ENCODE measurements around the gene C7orf25.
"Not testable (repeated sequence)": the region's sequence is repeated elsewhere in the genome, so short reads cannot be mapped to it uniquely, and the experiment has no call there.

C7orf25 gene

DNA sequence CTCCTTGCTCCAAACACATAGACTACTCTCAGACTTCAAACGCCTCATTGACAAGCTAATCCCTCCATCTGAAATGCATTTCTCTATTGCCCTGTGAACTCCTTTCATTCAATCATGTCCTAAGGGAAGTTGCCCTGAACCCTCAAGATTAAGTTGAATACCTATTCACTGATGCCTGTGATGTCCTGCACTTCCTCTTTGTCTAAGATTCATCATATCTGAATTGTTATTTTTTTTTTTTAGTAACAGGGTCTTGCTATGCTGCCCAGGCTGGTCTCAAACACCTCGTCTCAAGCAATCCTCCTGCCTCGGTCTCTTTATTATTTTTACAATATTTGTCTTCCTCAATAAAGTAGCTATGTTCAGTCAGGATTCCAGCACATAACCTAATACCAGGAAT, 16.9 kb upstream of the C7orf25 start:
- DNase-seq: no peak

DNA sequence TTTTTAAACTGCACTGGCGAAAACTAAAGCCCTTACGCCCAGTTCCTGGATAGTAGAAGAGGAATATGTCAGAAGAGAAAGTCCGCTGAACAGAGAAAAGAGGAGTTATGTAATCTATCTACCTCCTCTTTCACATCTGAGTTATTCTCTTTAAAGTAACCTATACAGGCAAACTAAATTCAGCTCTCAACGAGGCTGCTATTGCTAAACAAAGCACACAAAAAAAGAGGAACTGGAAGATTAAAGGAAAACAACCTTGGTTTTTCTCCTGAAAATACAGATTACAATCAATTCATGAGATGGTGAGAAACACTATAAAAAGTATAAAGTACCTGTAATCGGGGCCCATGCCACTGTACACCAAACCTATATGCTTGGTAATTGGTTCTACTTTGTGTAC, 14.3 kb upstream of the C7orf25 start:
- no peak for DNase-seq

DNA sequence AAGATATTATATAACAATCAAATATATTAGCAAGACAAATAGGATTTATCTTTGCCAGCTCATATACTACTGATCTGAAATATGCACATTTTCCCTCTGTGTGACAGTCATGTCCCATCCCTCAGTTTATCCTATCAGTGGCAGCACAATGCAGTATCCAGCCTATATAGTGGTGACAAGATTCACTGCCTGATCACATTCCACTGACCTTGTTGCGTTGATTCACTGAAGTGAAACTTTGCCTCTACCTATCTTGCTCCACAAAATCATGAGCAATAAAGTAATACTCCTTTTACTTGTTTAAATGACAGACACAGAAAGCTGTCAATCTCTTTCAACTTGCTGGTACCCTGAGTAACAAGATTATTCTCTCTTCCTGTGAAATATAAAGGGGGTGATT, 13.8 kb upstream of the C7orf25 start:
- no peak for DNase-seq

GRCh38 chr7:42924223-42924838, 12.5 kb upstream of the C7orf25 start:
- DNase-seq: no peak

DNA sequence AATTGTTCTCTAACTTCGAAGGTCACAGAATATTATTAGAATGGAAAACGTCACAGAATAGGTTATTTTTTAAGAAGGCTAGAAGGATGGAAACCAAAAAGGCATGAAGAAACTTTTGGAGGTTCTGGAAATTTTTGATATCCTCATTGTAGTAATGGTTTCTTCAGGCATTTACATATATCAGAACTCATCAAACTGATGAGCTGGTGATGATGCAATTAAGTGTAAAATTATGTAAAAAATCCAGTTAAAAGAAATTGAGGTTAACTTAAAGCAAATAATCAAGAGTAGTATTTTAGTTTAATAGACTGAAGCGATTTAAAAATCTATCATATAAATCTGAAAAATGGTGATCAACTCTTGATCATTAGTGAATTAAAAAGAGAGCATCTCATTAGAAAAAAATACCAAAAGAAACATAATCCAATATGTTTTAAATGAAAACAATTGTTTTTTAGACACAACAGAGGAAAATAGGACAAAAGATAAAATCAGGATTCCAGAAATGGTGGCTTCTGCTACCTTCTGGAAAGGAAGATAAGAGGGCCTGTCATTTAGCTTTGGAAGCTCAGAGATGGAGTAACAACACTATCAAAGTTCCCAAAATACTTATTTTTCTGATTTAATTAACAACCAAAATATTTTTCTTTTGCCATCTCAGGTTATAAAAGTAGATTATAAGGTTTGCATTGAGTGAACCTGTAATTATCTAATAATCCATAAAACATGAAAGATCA, 10.3 kb upstream of the C7orf25 start:
- no peak for DNase-seq

DNA sequence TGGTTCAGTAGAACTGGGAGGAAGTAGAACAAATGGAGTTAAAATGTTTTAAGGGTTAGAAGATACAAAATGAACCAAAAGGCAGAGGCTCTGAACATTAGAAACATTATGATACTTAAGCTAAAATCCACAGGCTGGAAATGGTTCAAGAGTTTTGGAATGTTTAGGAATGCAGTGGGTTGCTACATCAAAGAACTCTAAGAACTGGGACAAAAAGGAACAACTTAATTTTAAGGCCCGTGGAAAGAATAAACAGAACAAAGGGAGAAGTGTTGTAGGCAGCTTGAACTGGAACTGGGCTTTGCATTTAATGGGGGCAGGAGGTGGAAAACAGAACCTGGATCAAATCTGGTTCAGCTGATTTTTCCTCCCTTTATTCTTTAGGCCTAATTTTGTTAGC, 3.5 kb upstream of the C7orf25 start:
- DNase-seq: no peak

DNA sequence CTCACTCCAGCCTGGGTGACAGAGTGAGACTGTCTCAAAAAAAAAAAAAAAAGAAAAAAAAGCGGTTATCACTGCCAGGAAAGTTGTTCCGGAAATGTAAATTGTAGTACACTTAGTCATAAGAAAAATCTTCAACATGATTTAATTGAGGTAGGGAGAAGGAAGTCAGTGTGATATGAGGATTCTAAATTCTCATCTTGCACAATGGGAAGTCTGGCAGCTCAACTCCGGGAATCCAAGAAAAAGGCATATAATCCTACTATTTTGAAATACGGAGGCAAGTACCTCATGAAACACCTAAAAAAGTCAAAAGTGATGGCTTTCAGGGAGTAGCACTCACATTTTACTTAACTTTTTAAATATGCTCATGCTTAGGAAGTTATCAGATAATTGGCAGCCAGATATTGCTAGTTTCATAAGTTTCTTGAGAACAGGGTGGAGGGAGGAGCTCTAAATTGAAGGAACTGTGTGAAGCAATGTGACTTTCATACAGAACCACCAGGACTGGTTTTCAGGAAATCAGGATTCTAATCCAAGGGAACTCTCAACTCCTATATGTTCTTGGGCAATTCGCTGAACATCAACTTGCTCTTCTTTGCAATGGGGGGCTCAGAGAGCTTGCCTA, 2.7 kb upstream of the C7orf25 start:
- no peak for DNase-seq

DNA sequence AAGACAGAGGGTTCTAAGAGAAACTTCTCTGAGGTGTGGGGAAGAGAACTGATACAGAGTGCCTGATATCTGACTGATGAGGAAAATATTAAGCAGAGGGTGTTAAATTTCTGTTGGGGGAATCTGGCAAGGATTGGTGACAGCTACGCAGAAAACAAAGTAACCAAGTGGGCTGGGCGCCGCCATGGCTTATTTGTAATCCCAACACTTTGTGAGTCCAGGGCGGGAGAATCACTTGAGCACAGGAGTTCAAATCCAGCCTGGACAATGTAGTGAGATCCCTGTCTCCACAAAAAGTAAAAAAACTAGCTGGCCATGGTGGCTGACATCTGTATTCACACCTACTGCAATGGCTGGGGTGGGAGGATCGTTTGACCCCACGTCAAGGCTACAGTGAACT, 2.1 kb upstream of the C7orf25 start:
- DNase-seq: no peak

DNA sequence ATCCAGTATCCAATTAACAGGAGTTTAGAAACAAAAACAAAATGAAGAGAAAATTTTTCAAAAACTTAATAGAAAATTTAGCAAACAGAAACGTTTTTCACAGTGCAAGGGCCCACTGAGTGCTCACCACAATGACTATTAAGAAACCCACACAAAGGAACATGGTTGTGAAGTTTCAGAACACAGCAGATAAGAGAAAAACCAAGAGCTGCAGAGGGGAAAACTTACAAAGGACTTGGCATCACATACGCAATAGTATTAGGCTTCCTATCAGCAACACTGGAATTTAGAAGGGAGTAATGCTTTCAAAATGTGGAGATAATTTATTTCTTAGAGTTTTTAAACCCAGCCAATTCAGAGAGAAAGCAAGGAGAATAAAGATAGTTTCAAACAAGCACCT, 1.7 kb upstream of the C7orf25 start:
- DNase-seq: no peak

GRCh38 chr7:42910306-42910705, 1.6 kb downstream of the C7orf25 start:
- DNase-seq: no peak

- no peak for DNase-seq
These were observed 4.6 kb downstream of the C7orf25 start for GRCh38 chr7:42907316-42907715.

- no peak for DNase-seq
These were observed 5.7 kb downstream of the C7orf25 start for GRCh38 chr7:42906181-42906580.

- no peak for DNase-seq
These were observed 9.5 kb downstream of the C7orf25 start for GRCh38 chr7:42902331-42902730.

DNA sequence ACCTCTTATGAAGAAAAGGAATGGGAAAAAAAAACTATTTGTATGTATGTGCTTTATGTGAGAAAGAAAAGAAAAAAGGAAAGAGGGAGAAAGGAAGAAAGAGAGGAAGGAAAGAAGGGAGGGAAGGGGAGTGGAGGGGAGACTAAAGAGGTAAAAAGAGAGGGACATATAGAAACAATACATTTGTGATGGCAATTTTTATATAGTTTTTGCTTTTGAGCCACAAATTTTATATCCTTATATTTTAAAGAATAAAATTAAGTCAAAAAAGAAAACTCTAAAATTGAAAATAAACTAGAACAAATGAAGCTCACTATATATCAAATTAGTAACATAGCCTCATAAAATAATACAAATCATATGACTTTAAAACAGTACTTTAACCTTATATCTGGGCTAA, 11.0 kb downstream of the C7orf25 start:
- no peak for DNase-seq

GRCh38 chr7:42893346-42894240, 18.3 kb downstream of the C7orf25 start:
- DNase-seq: no peak

DNA sequence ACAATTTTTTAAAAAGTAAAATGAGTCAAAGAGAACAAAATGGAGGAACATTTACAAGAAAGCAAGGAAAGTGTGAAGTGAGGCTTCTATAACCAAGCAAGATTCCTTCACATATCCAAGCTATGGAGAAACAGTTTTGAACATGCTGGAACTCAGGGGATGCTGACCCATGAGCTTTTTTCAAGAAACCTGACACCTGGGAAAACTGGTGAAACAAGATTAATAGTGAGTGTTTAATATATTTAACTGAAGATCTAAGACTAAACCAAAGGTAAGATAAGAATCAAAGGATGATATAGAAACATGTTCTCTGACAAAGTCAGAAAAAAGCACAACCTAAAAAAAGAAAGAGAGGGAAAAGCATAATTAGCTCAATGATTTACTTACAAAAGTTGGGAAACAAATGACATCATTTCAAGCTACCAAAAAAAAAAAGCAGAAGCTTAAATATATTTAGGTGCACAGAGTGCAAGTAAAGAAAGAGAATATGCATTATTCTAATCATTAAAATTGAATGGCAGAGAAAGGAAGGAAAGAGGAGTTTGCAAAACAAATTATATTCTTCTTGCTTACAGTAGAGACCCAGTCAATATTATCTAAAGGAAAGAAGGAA, 24.9 kb downstream of the C7orf25 start:
- DNase-seq: no peak

DNA sequence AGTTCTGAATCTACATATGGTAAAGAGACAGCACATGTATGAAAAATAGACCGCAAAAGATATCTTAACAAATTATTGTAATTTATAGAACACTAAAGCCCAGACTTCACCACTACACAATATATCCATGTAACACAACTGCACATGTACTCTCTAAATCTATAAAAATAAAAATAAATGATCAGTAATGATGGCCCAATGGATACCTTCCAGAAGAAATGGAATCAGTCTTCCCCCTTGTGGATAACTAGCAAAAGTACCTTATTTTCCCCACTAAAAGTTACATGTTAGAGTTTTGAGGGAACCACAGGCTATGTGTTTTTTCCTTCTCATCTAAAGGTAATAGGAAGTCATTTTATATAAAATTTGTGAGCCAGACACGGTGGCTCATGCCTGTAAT, 25.7 kb downstream of the C7orf25 start:
- no peak for DNase-seq

GRCh38 chr7:42885183-42885582, 26.7 kb downstream of the C7orf25 start:
- not testable (repeated sequence) for DNase-seq

DNA sequence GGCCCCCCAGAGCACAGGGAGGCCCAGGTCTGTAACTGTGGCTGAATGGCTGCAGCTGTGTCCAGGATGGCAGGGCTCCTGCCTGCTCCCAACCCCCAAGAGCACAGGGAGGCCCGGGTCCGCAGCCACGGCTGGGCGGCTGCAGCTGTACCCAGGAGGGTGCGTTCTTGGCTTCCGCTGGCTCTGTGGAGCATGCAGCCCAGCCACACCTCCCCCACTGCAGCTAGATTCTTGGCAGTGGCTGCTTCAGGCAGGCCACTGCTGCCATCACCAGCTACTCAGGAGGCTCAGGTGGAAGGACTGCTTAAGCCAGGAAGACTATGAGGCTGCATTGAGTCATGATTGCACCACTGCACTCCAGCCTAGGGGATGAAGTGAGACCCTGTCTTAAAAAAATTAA, 27.9 kb downstream of the C7orf25 start:
- no peak for DNase-seq

- no peak for DNase-seq
These were observed 31.5 kb downstream of the C7orf25 start for GRCh38 chr7:42880392-42880791.

- DNase-seq: no peak
These were observed 33.6 kb downstream of the C7orf25 start for GRCh38 chr7:42878303-42878702.

DNA sequence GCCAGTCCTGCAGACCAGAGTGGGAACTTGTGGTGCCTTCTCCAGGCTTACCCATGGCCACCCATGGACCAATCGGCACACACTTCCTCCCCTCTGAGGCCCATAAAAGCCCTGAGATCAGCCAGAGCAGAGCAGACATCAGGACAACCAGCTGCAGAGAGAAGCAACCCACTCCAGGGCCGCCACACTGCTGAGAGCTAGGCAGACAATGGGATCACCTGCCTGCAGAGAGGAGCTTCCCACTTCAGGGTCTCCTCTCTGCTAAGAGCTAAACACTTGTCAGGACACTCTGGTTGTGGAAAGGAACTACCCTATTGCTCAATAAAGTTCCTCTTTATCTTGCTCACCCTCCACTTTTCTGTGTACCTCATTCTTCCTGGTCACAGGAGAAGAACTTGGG, 34.0 kb downstream of the C7orf25 start:
- no peak for DNase-seq

Data from CD4-positive, alpha-beta T cell treated with Interleukin-21 for 1 hour (primary cell).